B cell (primary cell): Measurements from ENCODE around the gene ELOVL6.

Source experiments
- EZH2 ChIP-seq: IDR thresholded peaks from 2 replicates; pipeline ENCODE4 v1.6.1; 2012; ENCODE audit warnings: borderline replicate concordance, low read depth, mild to moderate bottlenecking, moderate library complexity, low read length; ENCODE audit not compliant: insufficient read depth, poor library complexity, severe bottlenecking
- TF ChIP-seq, protein P1 (sequence below): fragments of 200-600 bp; IDR thresholded peaks from one replicate; pipeline ENCODE4 v1.8.0; 2022; ENCODE audit warnings: antibody characterized with exemption, mild to moderate bottlenecking

GRCh38 chr4:110211770-110212061 is 13.3 kb upstream of the ELOVL6 start:
- TF ChIP-seq, protein P1, sequence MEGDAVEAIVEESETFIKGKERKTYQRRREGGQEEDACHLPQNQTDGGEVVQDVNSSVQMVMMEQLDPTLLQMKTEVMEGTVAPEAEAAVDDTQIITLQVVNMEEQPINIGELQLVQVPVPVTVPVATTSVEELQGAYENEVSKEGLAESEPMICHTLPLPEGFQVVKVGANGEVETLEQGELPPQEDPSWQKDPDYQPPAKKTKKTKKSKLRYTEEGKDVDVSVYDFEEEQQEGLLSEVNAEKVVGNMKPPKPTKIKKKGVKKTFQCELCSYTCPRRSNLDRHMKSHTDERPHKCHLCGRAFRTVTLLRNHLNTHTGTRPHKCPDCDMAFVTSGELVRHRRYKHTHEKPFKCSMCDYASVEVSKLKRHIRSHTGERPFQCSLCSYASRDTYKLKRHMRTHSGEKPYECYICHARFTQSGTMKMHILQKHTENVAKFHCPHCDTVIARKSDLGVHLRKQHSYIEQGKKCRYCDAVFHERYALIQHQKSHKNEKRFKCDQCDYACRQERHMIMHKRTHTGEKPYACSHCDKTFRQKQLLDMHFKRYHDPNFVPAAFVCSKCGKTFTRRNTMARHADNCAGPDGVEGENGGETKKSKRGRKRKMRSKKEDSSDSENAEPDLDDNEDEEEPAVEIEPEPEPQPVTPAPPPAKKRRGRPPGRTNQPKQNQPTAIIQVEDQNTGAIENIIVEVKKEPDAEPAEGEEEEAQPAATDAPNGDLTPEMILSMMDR: no peak
- TF ChIP-seq EZH2: no peak
